Spleen (tissue), 3 donors: ENCODE measurements around the gene ONECUT3.

ENCODE experiments used
- POLR2A ChIP-seq, 3 donors: fragments of 450-650 bp; IDR thresholded peaks; one replicate each; pipeline ENCODE4 v1.5.1; 2017; ENCODE audit warnings: antibody characterized with exemption in 3 of 3, mild to moderate bottlenecking in 1 of 3
- POLR2AphosphoS5 ChIP-seq, 3 donors: sonication (generic); formaldehyde crosslinking; IDR thresholded peaks; one replicate each; pipeline ENCODE4 v1.5.1; 2017; ENCODE audit warnings: antibody characterized with exemption in 3 of 3

GRCh38 chr19:1736927-1737326, 16.4 kb upstream of the ONECUT3 start:
- TF ChIP-seq POLR2A (IDR thresholded peaks at IDR 0.05) (no peak), POLR2AphosphoS5 (IDR thresholded peaks at IDR 0.05) (no peak)
